GM23248 (cell line): ENCODE results near the gene ANGEL2.

Source experiments
- EZH2 ChIP-seq: fragments of 200-600 bp; sonication (generic); IDR thresholded peaks from 2 replicates; pipeline ENCODE4 v1.6.1; 2018; ENCODE audit warnings: antibody characterized with exemption, mild to moderate bottlenecking; ENCODE audit not compliant: insufficient read depth, poor library complexity, severe bottlenecking
- EZH2phosphoT487 ChIP-seq: fragments of 200-600 bp; sonication (generic); IDR thresholded peaks from 2 replicates; pipeline ENCODE4 v1.6.1; 2018; ENCODE audit warnings: antibody characterized with exemption, moderate library complexity, mild to moderate bottlenecking, low read depth; ENCODE audit not compliant: insufficient read depth

DNA sequence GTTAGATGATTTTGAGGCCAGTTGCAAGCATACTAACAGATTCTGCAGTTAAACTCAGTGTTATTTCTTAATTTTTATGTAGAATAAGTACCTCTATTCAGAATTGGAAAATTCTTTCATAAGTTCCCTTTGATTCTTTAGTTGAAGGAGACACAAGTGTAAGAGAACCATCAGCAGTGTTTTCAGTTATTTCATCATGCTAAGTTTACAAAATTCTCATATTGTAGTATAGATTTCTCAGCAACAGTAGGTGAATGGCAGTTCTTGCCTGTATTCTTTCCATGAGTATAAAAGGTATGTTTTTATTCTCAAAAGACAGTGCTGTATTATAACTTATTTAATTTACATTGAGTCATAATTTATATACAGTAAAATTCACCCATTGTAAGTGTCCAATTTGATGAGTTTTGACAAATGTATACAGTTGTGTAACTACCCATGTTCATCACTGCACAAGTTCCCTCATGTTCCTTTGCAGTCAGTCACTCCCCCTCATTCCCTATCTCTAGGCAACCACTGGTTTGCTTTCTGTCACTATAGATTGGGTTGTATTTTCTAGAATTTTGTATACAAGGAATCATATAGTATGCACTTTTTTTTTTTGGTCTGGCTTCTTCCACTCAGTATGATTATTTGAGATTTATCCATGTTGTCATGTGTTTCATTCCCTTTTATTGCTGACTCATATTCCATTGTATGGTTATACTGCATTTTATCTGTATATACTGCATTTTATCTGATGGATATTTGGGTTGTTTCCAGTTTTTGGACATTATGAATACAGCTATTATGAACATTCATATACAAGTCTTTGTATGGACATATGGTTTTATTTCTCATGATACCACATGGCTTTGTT lies 39.3 kb upstream of the ANGEL2 start:
- TF ChIP-seq EZH2phosphoT487 (no peak), EZH2 (no peak)
